PC-9 (cell line): Measurements from ENCODE around the gene PET100. TPM values are rescaled to one million over a fixed set of nuclear protein-coding genes. Genes with fewer than 3 reads are reported as not detected.

Experiments
- BruUV-seq: library from RNA; stranded (reverse); fragments of 400-500 nt; replicated peaks from 2 replicates; lab custom pipeline; 2021; lab: Mats Ljungman, UMichigan
- CTCF ChIA-PET: fragments of 300-600 bp; sonication (Branson Sonifier 250); formaldehyde crosslinking; loops from one replicate; lab custom pipeline; 2022; ENCODE audit warnings: antibody characterized with exemption; lab: Charles Lee
- POLR2A ChIA-PET: fragments of 300-600 bp; sonication (Branson Sonifier 250); formaldehyde crosslinking; loops from one replicate; lab custom pipeline; 2022; ENCODE audit warnings: antibody characterized with exemption; ENCODE audit not compliant: unreplicated experiment; lab: Charles Lee
- DNase-seq, 2 experiments: peaks; one replicate each; pipeline versions ENCODE4 v3.0.0 to v3.0.0-alpha.2; 2015 to 2022; ENCODE audit warnings: mixed read lengths in 1 of 2
- H2AFZ ChIP-seq: fragments of 200-600 bp; sonication (generic); 2 replicates; pipeline ENCODE4 v1.8.1; 2017; ENCODE audit warnings: antibody characterized with exemption
- H3F3A ChIP-seq: fragments of 200-600 bp; sonication (generic); 2 replicates; pipeline ENCODE4 v1.8.1; 2017; ENCODE audit warnings: antibody characterized with exemption, mild to moderate bottlenecking, low read depth; ENCODE audit not compliant: insufficient read depth
- H3K27ac ChIP-seq: fragments of 200-600 bp; sonication (generic); 2 replicates; pipeline ENCODE4 v1.6.1; 2016; ENCODE audit warnings: mixed run types
- H3K27me3 ChIP-seq: fragments of 200-600 bp; sonication (generic); 2 replicates; pipeline ENCODE4 v1.6.1; 2016; ENCODE audit warnings: low read depth, mixed run types; ENCODE audit not compliant: insufficient read depth
- H3K36me3 ChIP-seq: fragments of 200-600 bp; sonication (generic); 2 replicates; pipeline ENCODE4 v1.6.1; 2016; ENCODE audit warnings: low read depth, mixed run types
- H3K4me1 ChIP-seq: fragments of 200-600 bp; sonication (generic); replicated peaks from 2 replicates; pipeline ENCODE4 v1.6.1; 2016; ENCODE audit warnings: mixed run types; ENCODE audit not compliant: insufficient read depth
- H3K4me2 ChIP-seq: fragments of 200-600 bp; sonication (generic); 2 replicates; pipeline ENCODE4 v1.6.1; 2017; ENCODE audit warnings: mixed run types
- H3K4me3 ChIP-seq: fragments of 200-600 bp; sonication (generic); 2 replicates; pipeline ENCODE4 v1.6.1; 2016; ENCODE audit warnings: mixed run types
- H3K79me2 ChIP-seq: fragments of 200-600 bp; sonication (generic); 2 replicates; pipeline ENCODE4 v1.6.1; 2017; ENCODE audit warnings: low read depth, mixed run types
- H3K9me2 ChIP-seq: fragments of 200-600 bp; sonication (generic); 2 replicates; pipeline ENCODE4 v1.8.1; 2017; ENCODE audit warnings: mild to moderate bottlenecking; ENCODE audit not compliant: insufficient read depth
- H3K9me3 ChIP-seq: fragments of 200-600 bp; sonication (generic); 2 replicates; pipeline ENCODE4 v1.8.1; 2016; ENCODE audit warnings: low read depth; ENCODE audit not compliant: insufficient read depth
- H4K20me1 ChIP-seq: fragments of 200-600 bp; sonication (generic); 2 replicates; pipeline ENCODE4 v1.8.1; 2017; ENCODE audit not compliant: insufficient read depth
- EZH2 ChIP-seq: fragments of 200-600 bp; sonication (generic); IDR thresholded peaks from 2 replicates; pipeline ENCODE4 v1.8.0; 2017; ENCODE audit warnings: antibody characterized with exemption, low read depth
- intact Hi-C: fragments of 100-400 bp; cut with micrococcal nuclease; formaldehyde crosslinking; loops from one replicate; pipeline ENCODE4 v1.10.0; 2022; ENCODE audit not compliant: unreplicated experiment
- total RNA-seq: library from RNA; stranded (reverse); gene quantifications from 2 replicates; pipeline ENCODE4 v1.2.3, GENCODE V29; 2021
- TF ChIP-seq, protein P1 (sequence below): fragments of 200-600 bp; sonication (generic); conservative IDR thresholded peaks from 2 replicates; pipeline ENCODE4 v1.6.1; 2017; ENCODE audit warnings: mixed run types, antibody characterized with exemption, mild to moderate bottlenecking, moderate library complexity

PET100 gene
- total RNA-seq, 1 experiment from 2014 or later, result 149 TPM

DNA sequence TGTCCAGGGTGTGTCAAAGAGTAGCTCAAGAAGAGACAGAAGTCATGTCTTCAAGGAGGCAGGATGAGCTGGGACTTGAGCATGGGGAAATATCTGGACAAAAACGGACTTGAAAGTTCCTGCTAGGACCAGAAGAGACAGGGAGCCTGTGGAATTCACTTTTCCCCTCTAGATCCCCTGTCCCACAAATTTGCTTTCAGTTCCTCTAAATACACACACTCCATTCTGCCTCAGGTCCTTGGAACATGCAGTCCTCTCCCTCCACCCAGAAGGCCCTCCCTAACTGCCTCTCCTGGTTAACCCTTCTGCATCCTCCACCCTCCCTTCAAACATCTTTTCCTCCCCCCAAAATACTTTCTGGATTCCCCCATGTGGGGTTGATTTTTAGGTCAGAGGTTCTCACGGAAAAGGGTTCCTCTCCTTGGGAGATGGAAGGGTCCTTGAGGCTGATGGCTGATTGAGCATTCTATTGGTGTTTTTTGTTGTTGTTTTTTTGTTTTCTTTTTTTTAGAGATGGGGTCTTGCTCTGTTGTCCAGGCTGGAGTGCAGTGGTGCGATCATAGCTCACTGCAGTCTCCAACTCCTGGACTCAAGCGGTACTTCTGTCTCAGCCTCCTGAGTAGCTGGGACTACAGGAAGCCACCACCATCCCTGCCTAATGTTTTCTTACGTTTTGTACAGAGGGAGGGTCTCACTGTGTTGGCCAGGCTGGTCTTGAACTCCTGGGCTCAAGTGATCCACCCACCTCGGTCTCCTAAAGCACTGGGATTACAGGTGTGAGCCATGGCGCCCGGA lies 32.3 kb downstream of the PET100 start:
- intact Hi-C loops, result no loop called here
- Histone ChIP-seq H3K4me1 (no peaks in the 10 kb centered on the region), H3F3A (no peaks in the 10 kb centered on the region; the same call in 1 of the 2 replicates), H3K4me2 (no peak overlapping the region), H3K27ac (no peak overlapping the region), H3K79me2 (no peaks in the 10 kb centered on the region), H3K36me3 (no peaks in the 10 kb centered on the region), H3K4me3 (no peak overlapping the region), H3K9me2 (no peaks in the 10 kb centered on the region), H3K9me3 (no peaks in the 10 kb centered on the region), H3K27me3 (peaks cover 32% of the 10 kb centered on the region), H4K20me1 (no peaks in the 10 kb centered on the region), H2AFZ (no peak overlapping the region)
- BruUV-seq, result no TSS peak
- CTCF ChIA-PET, result no interaction called here
- no peak for DNase-seq
- no peak for TF ChIP-seq EZH2
- TF ChIP-seq, protein P1, sequence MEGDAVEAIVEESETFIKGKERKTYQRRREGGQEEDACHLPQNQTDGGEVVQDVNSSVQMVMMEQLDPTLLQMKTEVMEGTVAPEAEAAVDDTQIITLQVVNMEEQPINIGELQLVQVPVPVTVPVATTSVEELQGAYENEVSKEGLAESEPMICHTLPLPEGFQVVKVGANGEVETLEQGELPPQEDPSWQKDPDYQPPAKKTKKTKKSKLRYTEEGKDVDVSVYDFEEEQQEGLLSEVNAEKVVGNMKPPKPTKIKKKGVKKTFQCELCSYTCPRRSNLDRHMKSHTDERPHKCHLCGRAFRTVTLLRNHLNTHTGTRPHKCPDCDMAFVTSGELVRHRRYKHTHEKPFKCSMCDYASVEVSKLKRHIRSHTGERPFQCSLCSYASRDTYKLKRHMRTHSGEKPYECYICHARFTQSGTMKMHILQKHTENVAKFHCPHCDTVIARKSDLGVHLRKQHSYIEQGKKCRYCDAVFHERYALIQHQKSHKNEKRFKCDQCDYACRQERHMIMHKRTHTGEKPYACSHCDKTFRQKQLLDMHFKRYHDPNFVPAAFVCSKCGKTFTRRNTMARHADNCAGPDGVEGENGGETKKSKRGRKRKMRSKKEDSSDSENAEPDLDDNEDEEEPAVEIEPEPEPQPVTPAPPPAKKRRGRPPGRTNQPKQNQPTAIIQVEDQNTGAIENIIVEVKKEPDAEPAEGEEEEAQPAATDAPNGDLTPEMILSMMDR, result no peak
- POLR2A ChIA-PET, result no interaction called here

DNA sequence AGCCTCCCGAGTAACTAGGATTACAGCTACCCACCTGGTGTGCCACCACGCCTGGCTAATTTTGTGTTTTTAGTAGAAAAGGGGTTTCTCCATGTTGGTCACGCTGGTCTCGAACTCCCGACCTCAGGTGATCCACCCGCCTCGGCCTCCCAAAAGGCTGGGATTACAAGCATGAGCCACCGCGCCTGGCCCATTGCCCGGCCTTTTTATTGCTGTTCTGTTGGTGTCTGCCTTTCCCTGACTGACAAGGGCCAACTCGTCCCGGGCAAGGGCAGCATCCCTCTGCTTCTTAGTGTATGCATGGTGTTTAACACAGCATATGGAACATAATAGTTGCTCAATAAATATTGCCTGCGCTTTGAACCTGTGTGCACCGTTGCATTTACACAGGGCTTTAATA lies 33.1 kb downstream of the PET100 start:
- Histone ChIP-seq H3K27me3 (peaks cover 38% of the 10 kb centered on the region), H3K27ac (no peak overlapping the region), H3K9me2 (no peaks in the 10 kb centered on the region), H3K36me3 (no peaks in the 10 kb centered on the region), H4K20me1 (no peaks in the 10 kb centered on the region), H3F3A (no peaks in the 10 kb centered on the region), H3K4me1 (no peaks in the 10 kb centered on the region), H3K4me3 (no peak overlapping the region), H2AFZ (no peak overlapping the region), H3K4me2 (no peak overlapping the region), H3K79me2 (no peaks in the 10 kb centered on the region), H3K9me3 (no peaks in the 10 kb centered on the region)
- TF ChIP-seq, protein P1, result no peak
- no peak for TF ChIP-seq EZH2
- POLR2A ChIA-PET, result no interaction called here
- DNase-seq, result no peak
- BruUV-seq, result no TSS peak
- intact Hi-C loops, result no loop called here
- CTCF ChIA-PET, result no interaction called here

DNA sequence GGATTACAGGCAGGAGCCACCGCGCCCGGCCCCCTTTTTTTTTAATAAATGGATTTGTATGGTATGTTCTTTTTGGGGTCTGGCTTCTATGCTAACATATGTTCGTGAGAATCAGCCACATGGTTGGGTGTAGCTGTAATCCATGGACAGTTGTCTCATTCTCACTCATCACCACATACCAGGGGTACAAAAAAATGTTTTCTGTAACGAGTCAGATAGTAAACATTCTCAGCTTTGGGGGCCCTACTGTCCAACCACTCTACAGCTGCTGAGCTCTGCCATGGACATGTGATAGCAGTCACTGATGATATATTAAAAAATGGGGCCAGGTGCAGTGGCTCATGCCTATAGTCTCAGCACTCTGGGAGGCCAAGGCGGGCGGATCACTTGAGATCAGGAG lies 34.1 kb downstream of the PET100 start:
- ChIA-PET CTCF (no interaction called here), POLR2A (interaction anchor here (0.6 kb wide), 1 partner anchor 8 kb away, joined by 5 read pairs; no protein-coding TSS in a partner anchor)
- no peak for DNase-seq
- Histone ChIP-seq H4K20me1 (no peaks in the 10 kb centered on the region), H3K4me2 (no peak overlapping the region), H3K27me3 (peaks cover 48% of the 10 kb centered on the region), H3K79me2 (no peaks in the 10 kb centered on the region), H3K9me3 (no peaks in the 10 kb centered on the region), H3K9me2 (no peaks in the 10 kb centered on the region), H3F3A (no peaks in the 10 kb centered on the region), H3K4me1 (no peaks in the 10 kb centered on the region), H2AFZ (no peak overlapping the region), H3K27ac (no peak overlapping the region), H3K36me3 (no peaks in the 10 kb centered on the region), H3K4me3 (no peak overlapping the region)
- TF ChIP-seq, protein P1, result no peak
- no peak for TF ChIP-seq EZH2
- intact Hi-C loops, result no loop called here
- BruUV-seq, result no TSS peak
